GM12872 (cell line): ENCODE results near the gene ALKBH4.
A peak's percentile ranks its signal among the peaks of the same experiment; 100 is the strongest.

Source experiments
- CTCF ChIP-seq: IDR thresholded peaks from 3 replicates; pipeline ENCODE4 v1.5.1; 2011; ENCODE audit warnings: low read depth, mild to moderate bottlenecking, low read length, moderate library complexity; ENCODE audit not compliant: insufficient read depth

Gene ALKBH4

GRCh38 chr7:102464577-102465280, at the start of gene ALKBH4, which contains the start of gene LRWD1:
Gene ALKBH4, minus strand, starts transcription at chr7:102464863. Its CDS starts 27 bp downstream, at chr7:102464836.
Gene LRWD1, plus strand, starts transcription at chr7:102464984. Its CDS starts 97 bp downstream, at chr7:102465081.
- TF ChIP-seq CTCF = peak; percentile 23; the same call in 1 of the 3 replicates

GRCh38 chr7:102479982-102480637, 15.4 kb upstream of the ALKBH4 start:
- peak; percentile 36; the same call in 2 of the 3 replicates for TF ChIP-seq CTCF

GRCh38 chr7:102478314-102479208, 13.9 kb upstream of the ALKBH4 start, which contains the start of gene POLR2J:
Gene POLR2J, minus strand, starts transcription at chr7:102478922. Its CDS starts 62 bp downstream, at chr7:102478860.
- 0 out of 3 replicates have a peak, but pooled peaks have one; percentile 11 for TF ChIP-seq CTCF

GRCh38 chr7:102473271-102473991, 8.8 kb upstream of the ALKBH4 start:
- no peak for TF ChIP-seq CTCF

GRCh38 chr7:102472126-102473041, 7.7 kb upstream of the ALKBH4 start:
- no peak for TF ChIP-seq CTCF

GRCh38 chr7:102471791-102472125, 7.1 kb upstream of the ALKBH4 start:
- TF ChIP-seq CTCF = no peak
